GM12864 (cell line): ENCODE measurements around the gene PARD3B.

ENCODE experiments used
- DNase-seq: peaks from one replicate; pipeline ENCODE4 v3.0.0-alpha.2; 2011; ENCODE audit warnings: low read depth
- H3K4me3 ChIP-seq: 2 replicates; pipeline ENCODE4 v1.5.1; 2011; ENCODE audit warnings: mild to moderate bottlenecking, low read depth, low read length, control low read depth
- CTCF ChIP-seq: IDR thresholded peaks from 2 replicates; pipeline ENCODE4 v1.5.1; 2011; ENCODE audit warnings: low read depth, mild to moderate bottlenecking, moderate library complexity, low read length, control low read depth, inconsistent platforms; ENCODE audit errors: missing control alignments

The PARD3B gene

GRCh38 chr2:205002390-205002789 lies 457.1 kb downstream of the PARD3B start:
- TF ChIP-seq CTCF, result no peak
- DNase-seq, result no peak
- no peak overlapping the region for H3K4me3 ChIP-seq

GRCh38 chr2:205003288-205003687 lies 458.0 kb downstream of the PARD3B start:
- no peak for TF ChIP-seq CTCF
- no peak for DNase-seq

GRCh38 chr2:205010196-205010595 lies 464.9 kb downstream of the PARD3B start:
- no peak for TF ChIP-seq CTCF
- DNase-seq, result no peak
- H3K4me3 ChIP-seq, result no peak overlapping the region

More at GRCh38 chr2:205003288-205003687, 458.0 kb downstream of the PARD3B start:
- no peak overlapping the region for H3K4me3 ChIP-seq

- H3K4me3 ChIP-seq, result no peak overlapping the region
- no peak for DNase-seq
- no peak for TF ChIP-seq CTCF
These were observed 465.8 kb downstream of the PARD3B start for GRCh38 chr2:205011031-205011430.

- no peak for TF ChIP-seq CTCF
These were observed 467.7 kb downstream of the PARD3B start for GRCh38 chr2:205012961-205013360.

GRCh38 chr2:205013586-205013985 lies 468.3 kb downstream of the PARD3B start:
- no peak for DNase-seq
- no peak for TF ChIP-seq CTCF
- no peak overlapping the region for H3K4me3 ChIP-seq

More at GRCh38 chr2:205012961-205013360, 467.7 kb downstream of the PARD3B start:
- DNase-seq, result no peak
- H3K4me3 ChIP-seq, result no peak overlapping the region

GRCh38 chr2:205014201-205014600 lies 468.9 kb downstream of the PARD3B start:
- no peak for DNase-seq
- H3K4me3 ChIP-seq, result no peak overlapping the region
- no peak for TF ChIP-seq CTCF
